ENCODE measurements around the gene LHPP. TPM values are rescaled to one million over a fixed set of nuclear protein-coding genes. Genes with fewer than 3 reads are reported as not detected.

Gene LHPP
- total RNA-seq, 2 experiments from 2014 or later = 15.3 to 19.6 TPM

- DNase-seq = peak in 2 of 14 experiments; percentile 13 to 14
Observed at GRCh38 chr10:124494046-124494807, 32.6 kb downstream of the LHPP start.

GRCh38 chr10:124495162-124495561 lies 33.5 kb downstream of the LHPP start:
- Mint-ChIP-seq H3K4me1 (ENCODE audit: low read depth) (no peaks in the 10 kb centered on the region), H3K27ac (no peak overlapping the region), H3K4me3 (no peak overlapping the region), H3K9me3 (no peaks in the 10 kb centered on the region), H3K27me3 (no peaks in the 10 kb centered on the region), H3K36me3 (ENCODE audit: low read depth) (peaks cover 36% of the 10 kb centered on the region)
- Histone ChIP-seq H3K4me3 (ENCODE audit: low read length) (no peak overlapping the region), H3K9me3 (ENCODE audit: control insufficient read depth in 1 of 2, insufficient read depth in 1 of 2, low read length in 2 of 2) (no peaks in the 10 kb centered on the region), H3K27ac (ENCODE audit: low read depth in 1 of 2, low read length in 2 of 2) (no peak overlapping the region), H3K36me3 (ENCODE audit: insufficient read depth, low read length) (peaks cover 9% of the 10 kb centered on the region), H3K4me1 (ENCODE audit: insufficient read depth, low read length) (peaks cover 13% of the 10 kb centered on the region), H3K27me3 (ENCODE audit: control insufficient read depth in 1 of 2, insufficient read depth in 2 of 2, low read length in 2 of 2) (no peaks in the 10 kb centered on the region)
- intact Hi-C loops (cut with DNase I, micrococcal nuclease) = no loop called here
- DNase-seq = no peak
- ATAC-seq (ENCODE audit: poor library complexity) = no peak
- no peak for TF ChIP-seq CTCF (IDR thresholded peaks at IDR 0.05)
- POLR2A ChIA-PET = no interaction called here
- CTCF ChIA-PET = no interaction called here

More at GRCh38 chr10:124494046-124494807, 32.6 kb downstream of the LHPP start:
- ChIA-PET CTCF (no interaction called here), POLR2A (no interaction called here)
- Mint-ChIP-seq H3K27ac (no peak overlapping the region), H3K36me3 (ENCODE audit: low read depth) (peaks cover 32% of the 10 kb centered on the region), H3K27me3 (no peaks in the 10 kb centered on the region), H3K4me3 (peak overlapping the region; percentile 7), H3K9me3 (no peaks in the 10 kb centered on the region), H3K4me1 (ENCODE audit: low read depth) (no peaks in the 10 kb centered on the region)
- intact Hi-C loops (cut with DNase I, micrococcal nuclease) = no loop called here
- H3K36me3 ChIP-seq (ENCODE audit: insufficient read depth, low read length) = peaks cover 5% of the 10 kb centered on the region
- H3K27ac ChIP-seq (ENCODE audit: low read depth in 1 of 2, low read length in 2 of 2) = no peak overlapping the region
- TF ChIP-seq CTCF (IDR thresholded peaks at IDR 0.05) = no peak
- peaks cover 13% of the 10 kb centered on the region for H3K4me1 ChIP-seq (ENCODE audit: insufficient read depth, low read length)
- no peaks in the 10 kb centered on the region for H3K9me3 ChIP-seq (ENCODE audit: control insufficient read depth in 1 of 2, insufficient read depth in 1 of 2, low read length in 2 of 2)
- no peaks in the 10 kb centered on the region for H3K27me3 ChIP-seq (ENCODE audit: control insufficient read depth in 1 of 2, insufficient read depth in 2 of 2, low read length in 2 of 2)
- no peak for ATAC-seq (ENCODE audit: poor library complexity)
- peak overlapping the region; percentile 6 for H3K4me3 ChIP-seq (ENCODE audit: low read length)

GRCh38 chr10:124495725-124496124 lies 34.1 kb downstream of the LHPP start:
- no peak overlapping the region for H3K4me3 Mint-ChIP-seq
- Histone ChIP-seq H3K4me1 (ENCODE audit: insufficient read depth, low read length) (peaks cover 13% of the 10 kb centered on the region), H3K9me3 (ENCODE audit: control insufficient read depth in 1 of 2, insufficient read depth in 1 of 2, low read length in 2 of 2) (no peaks in the 10 kb centered on the region), H3K36me3 (ENCODE audit: insufficient read depth, low read length) (peaks cover 5% of the 10 kb centered on the region), H3K4me3 (ENCODE audit: low read length) (no peak overlapping the region), H3K27ac (ENCODE audit: low read depth in 1 of 2, low read length in 2 of 2) (no peak overlapping the region), H3K27me3 (ENCODE audit: control insufficient read depth in 1 of 2, insufficient read depth in 2 of 2, low read length in 2 of 2) (no peaks in the 10 kb centered on the region)
- POLR2A ChIA-PET = no interaction called here
- peaks cover 35% of the 10 kb centered on the region for H3K36me3 Mint-ChIP-seq (ENCODE audit: low read depth)
- DNase-seq (no peak), ATAC-seq (ENCODE audit: poor library complexity) (no peak)
- no peaks in the 10 kb centered on the region for H3K9me3 Mint-ChIP-seq
- intact Hi-C loops (cut with DNase I, micrococcal nuclease) = no loop called here
- no peaks in the 10 kb centered on the region for H3K4me1 Mint-ChIP-seq (ENCODE audit: low read depth)
- no peak for TF ChIP-seq CTCF (IDR thresholded peaks at IDR 0.05)
- CTCF ChIA-PET = no interaction called here
- H3K27me3 Mint-ChIP-seq = no peaks in the 10 kb centered on the region
- H3K27ac Mint-ChIP-seq = no peak overlapping the region

Data from CD4-positive, alpha-beta T cell (primary cell).